ENCODE results near the gene C1QL1.

Gene C1QL1

DNA sequence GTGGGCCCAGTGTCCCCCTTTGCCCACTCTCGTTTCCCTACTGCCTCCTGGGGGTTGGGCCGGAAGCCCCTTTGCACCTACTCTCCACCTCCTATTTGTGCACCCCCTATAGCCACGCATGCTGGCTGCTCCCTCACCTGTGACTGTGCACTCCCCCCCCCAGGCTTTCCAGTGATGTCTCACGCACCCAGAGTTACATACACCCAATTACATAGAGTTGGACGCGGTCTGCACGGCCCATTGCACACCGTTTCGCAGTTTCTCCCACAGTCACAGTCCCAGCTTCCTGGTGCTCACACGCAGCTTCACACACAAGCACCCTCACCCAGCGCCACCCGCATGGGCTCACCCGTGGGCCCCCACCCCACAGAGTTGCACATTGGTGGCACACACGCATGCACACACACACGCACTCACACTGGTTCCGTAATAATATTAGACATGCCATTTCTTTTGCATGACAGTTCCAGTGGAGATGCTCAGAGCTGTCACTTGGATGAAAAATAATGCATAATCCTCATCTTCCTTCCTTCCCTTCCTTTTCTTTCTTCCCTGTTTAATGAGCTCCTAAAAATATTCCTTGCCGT lies 21.5 kb upstream of the C1QL1 start:
- no peak for DNase-seq (ENCODE audit: low spot score)

DNA sequence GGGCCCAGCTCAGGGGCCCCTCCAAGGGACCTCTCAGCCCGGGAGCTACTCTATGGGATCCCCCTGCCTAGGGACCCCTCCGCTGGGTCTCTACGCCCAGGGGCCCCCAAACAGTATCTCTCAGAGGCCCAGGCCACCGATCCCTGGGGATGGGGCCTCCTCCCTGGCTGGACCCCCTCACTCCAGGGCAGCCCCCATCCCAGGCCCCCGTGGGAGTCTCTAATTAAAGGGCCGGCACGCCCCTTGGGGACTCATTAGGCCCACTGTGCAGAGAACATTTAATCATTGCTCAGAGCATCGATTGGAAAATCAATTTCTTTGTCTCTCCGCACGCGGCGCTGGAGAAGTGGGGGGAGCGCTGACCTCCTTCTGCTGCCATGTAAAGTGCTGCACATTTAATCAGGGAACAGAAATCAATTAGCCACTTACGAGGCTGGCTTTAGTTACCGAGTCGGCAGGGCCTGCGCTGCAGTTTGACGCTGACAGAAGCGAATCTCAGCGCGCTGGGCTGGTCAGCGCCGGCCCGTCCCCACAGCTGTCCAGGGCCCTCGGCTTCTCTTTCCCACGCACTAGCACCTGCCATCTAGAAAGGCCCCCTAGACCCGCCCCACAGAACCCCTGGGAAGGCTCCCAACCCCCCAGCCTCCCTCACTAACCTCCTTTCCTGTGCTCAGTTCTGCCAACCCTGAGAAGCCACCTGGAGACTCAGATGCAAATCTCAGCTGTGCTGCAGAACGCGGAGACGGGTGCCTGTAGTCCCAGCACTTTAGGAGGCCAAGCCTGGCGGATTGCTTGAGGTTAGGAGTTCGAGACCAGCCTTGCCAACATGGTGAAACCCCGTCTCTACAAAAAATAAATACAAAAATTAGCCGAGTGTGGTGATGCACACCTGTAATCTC lies 20.2 kb upstream of the C1QL1 start:
- DNase-seq (ENCODE audit: low spot score) = no peak

DNA sequence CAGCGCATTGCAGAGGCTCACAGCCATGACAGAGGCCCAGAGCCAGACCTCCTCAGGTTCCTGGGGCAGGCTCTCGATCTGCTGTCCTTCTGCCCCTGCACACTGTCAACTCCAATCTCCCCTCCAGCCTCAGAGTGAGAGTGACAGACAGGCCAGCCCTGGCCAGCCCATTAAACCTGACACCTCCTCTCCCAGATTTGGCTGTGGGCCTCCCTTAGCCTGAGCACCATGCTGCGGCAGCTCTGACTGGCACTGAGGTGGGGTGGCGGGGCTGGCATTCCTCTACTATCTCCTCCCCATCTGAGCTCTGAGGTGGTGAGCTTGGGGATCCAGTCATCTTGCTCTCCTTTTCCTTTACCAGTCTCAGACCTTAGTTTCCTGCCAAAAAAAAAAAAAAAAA lies 15.5 kb upstream of the C1QL1 start:
- DNase-seq (ENCODE audit: low spot score) = no peak

DNA sequence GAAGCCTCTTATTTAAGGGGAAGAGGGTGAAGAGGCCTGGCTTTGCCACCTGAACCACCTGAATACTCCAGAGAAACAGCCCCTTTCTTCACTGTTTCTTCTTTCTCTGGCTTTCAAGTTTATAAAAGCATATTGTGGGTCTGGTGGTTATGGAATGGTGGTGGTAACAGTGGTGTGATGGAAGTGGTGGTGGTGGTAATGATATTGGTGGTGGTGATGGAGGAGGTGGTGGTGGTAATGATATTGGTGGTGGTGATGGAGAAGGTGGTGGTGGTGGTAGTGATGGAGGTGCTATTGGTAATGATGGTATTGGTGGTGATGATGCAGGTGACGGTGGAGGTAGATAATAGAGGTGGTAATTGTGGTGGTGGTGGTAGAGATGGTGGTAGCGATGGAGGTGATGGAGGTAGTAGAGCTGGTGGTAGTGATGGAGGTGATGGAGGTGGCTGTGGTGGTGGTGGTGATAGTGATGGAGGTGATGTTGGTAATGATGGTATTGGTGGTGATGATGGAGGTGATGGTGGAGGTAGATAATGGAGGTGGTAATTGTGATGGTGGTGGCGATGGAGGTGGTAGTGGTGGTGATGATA lies 14.1 kb upstream of the C1QL1 start:
- no peak for DNase-seq (ENCODE audit: low spot score)

DNA sequence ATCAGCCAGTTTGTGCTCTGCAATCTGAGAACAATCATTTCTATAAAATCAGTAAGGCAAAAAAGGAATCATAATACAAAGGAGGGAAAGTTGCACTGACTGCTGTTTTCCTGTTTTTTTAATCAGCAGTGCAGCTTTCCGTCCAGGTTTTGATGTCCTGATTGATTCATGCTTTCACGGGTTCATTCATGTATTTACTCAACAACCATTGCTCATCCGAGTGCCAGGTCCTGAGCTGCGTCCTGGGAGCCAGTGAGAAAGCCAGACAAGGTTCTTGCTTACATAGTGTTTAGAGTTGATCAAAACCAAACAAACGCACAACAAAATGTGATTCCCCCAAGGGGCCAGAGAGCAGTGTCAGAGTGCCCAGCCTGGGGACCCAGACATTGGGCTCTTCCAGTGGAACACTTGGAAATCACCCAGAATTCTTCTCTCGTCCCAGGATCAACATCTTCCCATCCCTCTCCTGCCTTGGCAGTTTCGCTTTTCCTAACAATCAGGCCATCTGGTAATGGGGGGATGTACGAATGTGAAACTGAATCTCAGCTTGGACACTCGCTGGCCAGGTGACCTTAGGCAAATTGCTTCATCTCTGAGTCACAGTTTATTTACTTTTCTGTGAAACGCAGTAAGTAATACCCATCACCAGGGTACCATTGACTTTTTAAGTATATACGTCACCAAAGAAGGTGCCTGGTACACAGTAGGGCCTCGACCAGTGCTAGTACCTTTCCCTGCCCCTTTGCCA lies 13.3 kb upstream of the C1QL1 start:
- peak; percentile 18 for DNase-seq (ENCODE audit: low spot score)

DNA sequence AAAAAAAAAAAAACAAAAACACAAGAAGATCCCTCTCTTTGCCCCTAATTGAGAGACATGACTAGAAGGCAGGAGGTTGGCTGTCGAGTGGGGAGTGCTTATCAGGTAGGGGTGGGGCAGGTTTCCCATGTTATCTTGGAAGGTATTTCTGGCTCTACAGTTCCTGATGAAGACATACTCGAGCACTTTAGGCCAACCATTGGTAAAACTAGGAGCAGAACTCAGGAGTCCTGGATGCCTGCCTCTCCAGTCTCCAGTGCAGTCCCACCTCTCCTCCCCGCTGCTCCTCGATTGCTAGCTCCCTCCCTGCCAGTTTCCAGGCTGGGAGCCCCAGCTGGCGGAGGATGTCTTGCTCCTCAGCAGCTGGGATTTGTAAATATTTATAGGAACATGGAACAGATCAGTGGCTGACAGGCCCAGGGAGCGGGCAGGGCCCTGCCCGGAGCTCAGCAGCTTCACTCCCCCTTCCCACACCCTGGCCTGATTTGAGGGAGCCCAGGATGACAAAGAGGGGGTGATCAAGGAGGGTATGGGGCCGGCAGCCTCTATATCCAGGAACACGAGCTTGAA lies 11.4 kb upstream of the C1QL1 start:
- no peak for DNase-seq (ENCODE audit: low spot score)

DNA sequence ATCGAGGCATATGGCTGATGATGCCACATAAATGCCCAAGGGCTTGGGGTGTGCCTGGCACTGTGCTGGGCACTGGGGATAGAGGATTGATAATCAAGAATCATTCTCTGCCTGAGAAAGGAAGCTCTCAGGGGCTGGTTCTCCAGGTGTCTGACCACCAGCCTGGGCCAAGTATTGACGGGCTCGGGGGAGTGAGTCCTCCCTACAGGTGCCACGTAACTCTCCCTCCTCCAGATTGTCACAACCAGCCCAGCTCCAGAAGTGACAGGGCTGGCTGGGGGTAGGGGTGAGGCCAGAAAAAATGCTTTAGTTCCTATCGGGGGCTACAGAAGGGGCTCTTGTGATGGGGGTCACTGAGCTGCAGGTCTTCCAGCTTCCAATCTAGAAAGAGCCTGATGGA lies 10.7 kb upstream of the C1QL1 start:
- no peak for DNase-seq (ENCODE audit: low spot score)

DNA sequence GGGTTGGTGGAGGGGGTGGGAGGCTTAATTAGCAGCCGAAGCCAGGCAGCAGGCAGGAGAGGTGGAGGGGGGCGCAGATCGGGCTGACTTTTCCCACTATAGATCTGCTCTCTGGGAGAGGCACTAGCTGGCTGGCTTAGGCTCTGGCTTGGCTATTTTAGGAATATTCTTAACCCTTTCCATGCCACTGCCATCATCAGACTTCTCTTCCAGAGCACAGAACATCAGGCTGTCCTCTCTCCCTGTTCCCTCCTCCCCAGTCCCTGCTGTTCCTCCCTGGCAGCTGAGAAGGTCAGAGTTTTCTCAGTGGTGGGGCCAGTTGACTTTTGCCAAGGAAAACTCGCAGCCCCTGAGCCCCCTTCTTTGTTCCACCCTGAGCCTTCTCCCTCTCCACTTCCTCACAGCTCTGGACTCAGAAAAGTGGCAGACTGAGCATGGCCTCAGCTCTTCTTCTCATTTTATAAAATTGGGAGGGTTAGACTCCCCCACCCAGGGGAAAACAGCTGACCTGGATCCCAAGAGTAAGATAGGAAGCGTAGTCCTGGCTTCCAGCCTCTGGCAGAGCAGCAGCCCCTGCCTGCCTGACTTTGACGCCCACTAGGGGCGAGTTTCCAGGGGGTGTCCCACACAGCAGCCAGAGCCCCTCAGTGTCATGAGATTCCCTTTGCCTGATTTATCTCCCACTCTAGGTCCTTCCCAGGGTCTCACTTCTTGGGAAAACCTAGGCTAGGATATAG lies 9.9 kb upstream of the C1QL1 start:
- no peak for DNase-seq (ENCODE audit: low spot score)

DNA sequence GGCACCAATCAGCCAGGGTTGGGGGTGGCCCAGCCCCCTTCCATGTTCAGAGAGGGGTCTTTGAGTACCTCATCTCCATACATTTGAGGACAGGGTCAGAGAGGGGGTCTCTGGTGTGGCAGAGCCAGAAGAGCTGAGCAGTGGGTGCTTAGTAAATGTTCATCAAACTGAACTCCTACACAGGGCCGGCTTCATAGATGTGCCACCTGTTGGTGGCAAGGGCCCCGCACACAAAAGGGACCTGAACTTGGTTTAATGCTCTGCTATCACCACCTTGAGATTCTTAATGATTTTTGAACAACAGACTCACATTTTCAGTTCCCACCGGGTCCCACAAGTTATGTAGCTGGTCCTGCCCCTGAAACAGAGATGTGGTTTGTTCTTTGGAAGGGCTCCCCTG lies 9.0 kb upstream of the C1QL1 start:
- DNase-seq (ENCODE audit: low spot score) = no peak

DNA sequence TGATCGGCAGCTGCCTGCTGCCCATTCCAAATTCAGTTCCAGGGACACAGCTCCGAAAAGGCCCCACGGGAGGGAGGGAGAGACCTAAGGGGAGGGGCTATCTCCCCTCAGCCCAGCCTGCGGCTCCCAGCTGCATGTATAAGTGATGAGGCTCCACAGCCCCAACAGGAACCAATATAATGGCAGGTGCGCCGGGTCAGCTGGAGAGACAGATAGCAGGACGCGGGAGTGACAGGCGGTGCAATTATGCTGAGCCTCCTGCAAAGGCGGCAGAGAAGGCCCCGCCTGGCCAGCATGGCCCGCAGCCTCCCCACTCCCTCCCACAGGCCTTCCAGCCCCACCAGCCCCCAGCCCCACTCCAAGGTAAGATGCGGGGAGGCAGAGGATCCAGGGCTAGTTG lies 8.1 kb upstream of the C1QL1 start:
- DNase-seq (ENCODE audit: low spot score) = no peak

DNA sequence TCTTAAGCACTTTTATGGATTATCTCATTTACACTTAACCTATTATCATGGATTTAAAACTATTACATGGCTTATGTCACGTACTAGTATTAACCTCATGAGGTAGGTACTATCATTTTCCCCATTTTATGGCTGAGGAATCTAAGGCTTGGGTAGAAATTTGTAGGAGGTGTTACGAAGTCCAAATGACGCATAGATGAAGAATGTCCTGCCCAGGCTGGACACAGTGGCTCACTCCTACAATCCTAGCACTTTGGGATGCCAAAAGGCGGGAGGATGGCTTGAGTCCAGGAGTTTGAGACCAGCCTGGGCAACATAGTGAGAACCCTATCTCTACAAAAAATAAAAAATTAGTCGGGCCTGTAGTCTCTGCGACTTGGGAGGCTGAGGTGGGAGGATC lies 4.8 kb upstream of the C1QL1 start:
- DNase-seq (ENCODE audit: low spot score) = peak; percentile 66

DNA sequence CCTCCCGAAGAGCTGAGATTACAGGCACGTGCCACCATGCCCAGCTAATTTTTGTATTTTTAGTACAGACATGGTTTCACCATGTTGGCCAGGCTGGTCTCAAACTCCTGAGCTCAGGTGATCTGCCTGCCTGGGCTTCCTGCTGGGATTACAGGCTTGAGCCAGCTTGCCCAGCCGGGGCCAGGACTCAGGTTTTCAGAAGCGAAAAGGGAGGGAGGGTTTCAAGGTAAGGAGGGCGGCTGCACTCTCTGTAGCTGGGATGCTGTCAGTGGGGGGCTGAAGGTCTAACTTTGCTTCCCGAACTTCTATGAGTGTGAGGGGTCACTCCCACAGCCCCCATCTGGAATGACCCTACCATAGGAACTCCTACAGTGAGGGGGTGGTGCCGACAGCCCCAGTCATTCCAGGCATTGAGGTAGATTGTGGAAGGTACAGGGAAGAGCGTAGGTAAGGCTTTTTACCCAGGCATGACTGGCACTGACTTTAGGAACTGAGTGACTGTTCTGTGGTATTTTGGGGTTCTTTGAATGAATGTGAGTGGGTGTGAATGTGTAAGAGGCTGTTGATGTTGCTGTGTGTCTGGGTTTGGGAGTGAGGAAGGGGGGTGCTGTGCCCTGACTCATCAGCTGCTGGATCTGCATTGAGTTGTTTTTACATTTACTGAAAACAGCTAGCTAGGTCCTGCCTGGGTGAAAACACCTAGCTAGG lies 3.8 kb upstream of the C1QL1 start:
- no peak for DNase-seq (ENCODE audit: low spot score)

DNA sequence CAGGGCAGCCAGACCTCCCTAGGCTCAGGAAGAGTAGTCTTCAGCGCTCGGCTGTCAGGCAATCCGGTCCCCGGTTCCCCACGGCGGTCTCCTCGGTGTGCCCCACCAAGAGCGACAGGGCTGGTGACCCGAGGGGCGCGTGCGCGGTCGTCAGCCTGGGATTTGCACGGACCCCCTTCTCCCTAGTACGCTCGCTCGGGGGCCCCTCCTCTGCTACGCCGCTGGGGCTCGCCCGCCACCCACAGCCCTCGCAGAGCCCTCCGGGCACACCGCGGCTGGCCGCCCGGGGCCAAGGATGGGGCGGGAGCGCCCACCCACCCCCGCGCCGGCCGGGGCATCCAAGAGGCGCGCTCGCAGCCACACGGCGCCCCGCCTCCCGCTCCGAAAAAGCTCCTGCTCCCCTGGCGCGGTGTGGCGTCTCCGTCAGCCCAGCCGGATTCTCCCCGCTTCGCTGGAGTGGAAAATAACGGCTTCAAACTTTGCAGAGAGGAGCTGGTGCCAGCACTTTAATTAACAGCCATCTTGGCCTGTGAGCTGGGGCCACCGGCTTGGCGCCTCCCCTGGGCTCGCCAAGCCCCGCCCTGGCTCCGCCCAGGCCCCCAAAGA lies 2.1 kb upstream of the C1QL1 start:
- no peak for DNase-seq (ENCODE audit: low spot score)

DNA sequence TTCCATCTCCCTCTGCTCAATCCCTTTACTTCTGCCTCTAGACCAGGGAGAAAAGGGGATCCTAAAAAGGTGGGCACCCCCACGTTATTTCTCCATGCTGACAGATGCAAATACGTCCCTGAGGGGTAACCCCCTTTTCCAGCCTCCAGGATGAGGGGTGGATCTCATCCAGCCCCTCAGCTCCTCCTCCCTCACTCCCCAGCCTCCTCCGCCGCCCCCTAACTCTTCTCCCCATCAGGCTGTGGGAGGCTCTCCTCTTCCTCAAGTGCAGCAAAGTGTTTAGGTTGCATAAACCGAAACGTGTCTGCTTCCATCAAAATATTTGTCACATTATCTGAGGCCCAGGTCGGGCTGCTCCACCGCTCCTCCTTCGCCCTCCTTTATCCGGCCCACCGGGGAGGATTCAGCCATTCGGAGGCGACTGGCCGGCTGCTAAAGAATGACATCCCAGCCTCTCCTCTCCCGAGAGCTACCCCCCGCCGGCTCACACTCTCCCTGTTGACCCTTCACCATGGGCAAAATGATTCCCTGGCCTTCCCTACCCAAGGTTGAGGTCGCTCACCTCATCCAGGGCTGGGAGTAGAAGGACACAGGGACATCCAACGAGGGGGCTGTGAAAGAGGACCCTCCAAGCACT lies 1.2 kb upstream of the C1QL1 start:
- no peak for DNase-seq (ENCODE audit: low spot score)

DNA sequence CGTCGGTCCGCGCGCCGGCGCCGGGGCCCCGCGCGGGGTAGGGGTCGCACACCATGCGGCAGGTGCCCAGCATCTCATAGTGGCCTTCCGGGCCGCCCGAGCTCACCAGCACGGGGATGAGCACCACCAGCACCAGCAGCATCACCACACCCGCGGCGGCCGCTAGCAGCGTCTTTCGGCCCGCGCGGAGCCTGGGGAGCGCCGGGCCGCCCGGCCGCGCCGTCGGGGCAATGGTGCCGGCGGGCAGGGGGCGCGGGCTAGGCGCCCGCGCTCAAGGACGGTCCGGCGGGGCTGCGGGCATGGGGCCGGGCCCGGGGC lies 237 bp downstream of the C1QL1 start:
- DNase-seq (ENCODE audit: low spot score) = no peak

DNA sequence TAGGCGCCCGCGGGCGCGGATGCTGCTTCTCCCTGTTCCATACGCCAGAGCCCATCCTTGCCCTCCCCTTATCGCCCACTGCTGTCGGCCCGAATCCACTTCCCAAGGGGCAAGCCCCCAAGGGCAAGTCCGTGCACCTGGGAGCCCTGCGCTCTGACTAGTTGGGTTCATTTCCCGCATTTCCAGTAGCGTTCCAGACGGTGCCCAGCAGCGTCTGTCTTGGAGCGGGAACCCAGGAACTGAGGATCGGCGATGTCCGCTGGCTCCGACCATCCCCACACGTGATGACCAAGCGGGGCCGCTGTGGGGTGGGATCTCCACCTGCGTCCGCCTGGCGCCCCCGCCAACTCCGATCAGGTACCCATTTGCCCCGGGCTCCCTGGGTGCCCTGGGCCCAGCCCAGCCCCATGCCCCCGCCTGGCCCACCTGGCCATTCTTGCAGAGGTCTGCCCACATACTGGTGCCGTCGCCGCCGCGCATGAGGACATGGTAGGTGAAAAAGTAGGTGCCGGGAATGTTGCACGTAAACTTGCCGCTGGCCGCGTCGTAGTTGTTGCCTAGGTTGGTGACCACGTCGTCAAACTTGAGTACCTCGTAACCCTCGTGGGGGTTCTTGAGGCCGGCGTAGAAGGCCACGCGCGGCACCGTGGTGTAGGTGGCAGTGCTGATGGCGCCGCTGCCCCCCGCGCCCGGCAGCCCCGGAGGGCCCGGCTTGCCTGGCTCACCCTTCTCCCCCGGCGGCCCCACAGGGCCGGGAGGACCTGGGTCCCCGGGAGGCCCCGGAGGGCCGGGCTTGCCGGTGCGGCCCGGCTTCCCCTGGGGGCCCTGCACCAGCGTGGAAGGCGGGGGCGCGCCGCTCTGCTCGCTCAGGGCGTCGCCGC lies 837 bp downstream of the C1QL1 start:
- no peak for DNase-seq (ENCODE audit: low spot score)

DNA sequence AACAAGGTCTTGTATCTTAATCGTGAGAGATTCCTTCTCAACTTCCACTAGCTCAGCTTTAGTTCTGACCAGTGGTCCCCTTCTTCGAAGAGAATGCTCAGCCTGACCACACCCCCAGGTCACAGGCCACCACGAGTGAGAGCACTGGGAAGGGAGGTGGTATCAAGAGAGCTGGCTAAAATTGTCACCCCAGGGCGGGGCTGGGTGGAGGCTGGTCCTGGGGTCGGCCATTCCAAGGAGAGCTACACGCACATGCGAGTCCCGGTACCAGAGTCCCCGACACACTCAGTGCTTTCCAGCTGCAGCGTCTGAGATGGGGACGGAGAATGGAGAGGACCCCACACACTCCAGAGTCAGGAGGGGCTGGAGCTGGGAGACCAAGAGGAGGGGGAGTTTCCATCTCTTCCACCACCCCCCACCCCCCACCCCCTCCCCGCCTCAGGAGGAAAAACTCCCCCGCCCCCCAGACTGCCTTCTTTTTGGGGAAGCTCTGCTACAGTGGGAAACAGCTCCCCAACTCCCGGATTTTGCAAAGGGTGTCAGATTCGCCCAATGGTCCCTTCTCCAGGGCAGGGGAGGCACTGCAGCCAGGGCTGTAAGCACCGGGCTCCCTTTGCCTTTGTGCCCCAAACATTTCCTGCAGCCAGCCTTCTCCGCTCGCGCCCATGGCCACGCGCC lies 1.6 kb downstream of the C1QL1 start:
- no peak for DNase-seq (ENCODE audit: low spot score)

DNA sequence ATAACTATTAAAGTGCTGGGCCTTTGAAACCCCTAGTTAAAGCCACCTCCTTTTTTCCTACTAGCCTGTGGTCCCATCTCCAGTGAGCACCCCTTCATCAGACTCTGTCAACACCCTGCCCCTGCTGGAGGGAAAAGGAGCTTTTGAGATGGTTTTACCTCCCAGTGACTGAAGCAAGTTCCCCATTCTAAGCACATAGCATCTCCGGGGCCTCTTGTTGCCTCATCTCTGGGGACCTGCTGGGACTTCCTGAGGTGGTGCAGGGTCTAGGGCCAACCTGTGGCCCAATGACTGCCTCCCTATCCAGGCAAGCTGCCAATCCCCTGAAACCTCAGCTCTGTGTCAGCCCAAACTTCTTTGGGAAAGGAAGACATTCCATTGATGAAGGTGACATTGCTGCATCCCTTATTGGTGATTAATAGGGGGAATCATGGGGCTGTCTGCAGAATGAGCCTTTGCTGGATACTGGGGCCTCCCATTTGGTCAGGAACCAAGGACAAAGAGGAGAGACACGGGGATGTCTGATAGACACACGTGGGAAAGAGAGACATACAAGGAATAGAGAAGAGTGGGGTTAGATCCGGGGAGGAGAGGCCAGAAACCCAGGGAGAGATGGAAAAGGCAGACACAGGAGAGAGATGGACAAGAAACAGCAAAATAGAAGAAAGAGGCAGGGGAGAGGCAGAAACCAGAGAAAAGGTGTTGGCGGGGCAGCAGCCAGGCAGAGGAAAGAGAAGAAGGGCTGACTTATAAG lies 2.4 kb downstream of the C1QL1 start:
- DNase-seq (ENCODE audit: low spot score) = no peak
